ENCODE measurements around the gene ANKRD28.

The ANKRD28 gene

GRCh38 chr3:15649341-15649740, 148.4 kb downstream of the ANKRD28 start:
- H3K27ac Mint-ChIP-seq = no peak overlapping the region
- H3K27me3 Mint-ChIP-seq = peaks cover 6% of the 10 kb centered on the region
- H3K4me3 Mint-ChIP-seq = no peak overlapping the region
- H3K9me3 Mint-ChIP-seq = no peaks in the 10 kb centered on the region
- H3K36me3 Mint-ChIP-seq = peaks cover 4% of the 10 kb centered on the region
- ATAC-seq (ENCODE audit: low read depth) = no peak
- H3K4me1 Mint-ChIP-seq = peaks cover 36% of the 10 kb centered on the region
- no peak for DNase-seq (ENCODE audit: low spot score in 2 of 2)

GRCh38 chr3:15647611-15648167, 150.1 kb downstream of the ANKRD28 start:
- Mint-ChIP-seq H3K9me3 (no peaks in the 10 kb centered on the region), H3K36me3 (peaks cover 7% of the 10 kb centered on the region), H3K4me1 (peaks cover 36% of the 10 kb centered on the region), H3K27ac (no peak overlapping the region), H3K4me3 (peak overlapping the region; percentile 70), H3K27me3 (peaks cover 6% of the 10 kb centered on the region)
- ATAC-seq (ENCODE audit: low read depth) (peak; percentile 99), DNase-seq (ENCODE audit: low spot score in 2 of 2) (peak in 1 of 2 donors; percentile 33)

- Mint-ChIP-seq H3K4me3 (peak overlapping the region; percentile 70), H3K4me1 (peaks cover 36% of the 10 kb centered on the region)
Observed at GRCh38 chr3:15646851-15647511, 150.8 kb downstream of the ANKRD28 start.

GRCh38 chr3:15645740-15646501, 151.9 kb downstream of the ANKRD28 start:
- no peak overlapping the region for H3K4me3 Mint-ChIP-seq
- DNase-seq (ENCODE audit: low spot score in 2 of 2) = no peak
- H3K4me1 Mint-ChIP-seq = peaks cover 31% of the 10 kb centered on the region
- H3K27me3 Mint-ChIP-seq = peaks cover under 1% of the 10 kb centered on the region
- ATAC-seq (ENCODE audit: low read depth) = no peak
- no peaks in the 10 kb centered on the region for H3K9me3 Mint-ChIP-seq
- H3K27ac Mint-ChIP-seq = no peak overlapping the region
- peaks cover 14% of the 10 kb centered on the region for H3K36me3 Mint-ChIP-seq

More at GRCh38 chr3:15646851-15647511, 150.8 kb downstream of the ANKRD28 start:
- peak; percentile 6 for ATAC-seq (ENCODE audit: low read depth)
- no peaks in the 10 kb centered on the region for H3K9me3 Mint-ChIP-seq
- peaks cover 9% of the 10 kb centered on the region for H3K36me3 Mint-ChIP-seq
- peaks cover 6% of the 10 kb centered on the region for H3K27me3 Mint-ChIP-seq
- no peak for DNase-seq (ENCODE audit: low spot score in 2 of 2)
- H3K27ac Mint-ChIP-seq = no peak overlapping the region

- Mint-ChIP-seq H3K36me3 (peaks cover 14% of the 10 kb centered on the region), H3K27ac (no peak overlapping the region), H3K4me3 (no peak overlapping the region), H3K27me3 (no peaks in the 10 kb centered on the region), H3K9me3 (no peaks in the 10 kb centered on the region), H3K4me1 (peaks cover 28% of the 10 kb centered on the region)
- DNase-seq (ENCODE audit: low spot score in 2 of 2) = no peak
- no peak for ATAC-seq (ENCODE audit: low read depth)
Observed at GRCh38 chr3:15645246-15645645, 152.5 kb downstream of the ANKRD28 start.

GRCh38 chr3:15638891-15639262, 158.9 kb downstream of the ANKRD28 start:
- DNase-seq (ENCODE audit: low spot score in 2 of 2) = no peak

GRCh38 chr3:15638193-15638890, 159.4 kb downstream of the ANKRD28 start:
- ATAC-seq (ENCODE audit: low read depth) (no peak), DNase-seq (ENCODE audit: low spot score in 2 of 2) (no peak)
- Mint-ChIP-seq H3K4me1 (peaks cover 14% of the 10 kb centered on the region), H3K27me3 (no peaks in the 10 kb centered on the region), H3K9me3 (no peaks in the 10 kb centered on the region), H3K27ac (no peak overlapping the region), H3K36me3 (peaks cover 15% of the 10 kb centered on the region), H3K4me3 (no peak overlapping the region)

More at GRCh38 chr3:15638891-15639262, 158.9 kb downstream of the ANKRD28 start:
- H3K4me3 Mint-ChIP-seq = no peak overlapping the region
- peaks cover 14% of the 10 kb centered on the region for H3K4me1 Mint-ChIP-seq
- peaks cover 17% of the 10 kb centered on the region for H3K36me3 Mint-ChIP-seq
- H3K27me3 Mint-ChIP-seq = no peaks in the 10 kb centered on the region
- ATAC-seq (ENCODE audit: low read depth) = no peak
- H3K27ac Mint-ChIP-seq = no peak overlapping the region
- H3K9me3 Mint-ChIP-seq = no peaks in the 10 kb centered on the region

- H3K4me1 Mint-ChIP-seq = peaks cover 14% of the 10 kb centered on the region
Observed at GRCh38 chr3:15637131-15637951, 160.4 kb downstream of the ANKRD28 start.

GRCh38 chr3:15636028-15636709, 161.6 kb downstream of the ANKRD28 start:
- ATAC-seq (ENCODE audit: low read depth) (peak; percentile 43), DNase-seq (ENCODE audit: low spot score in 2 of 2) (no peak)
- Mint-ChIP-seq H3K9me3 (no peaks in the 10 kb centered on the region), H3K36me3 (peaks cover 5% of the 10 kb centered on the region), H3K4me3 (peak overlapping the region; percentile 61), H3K27ac (peak overlapping the region; percentile 67), H3K27me3 (no peaks in the 10 kb centered on the region), H3K4me1 (peaks cover 21% of the 10 kb centered on the region)

More at GRCh38 chr3:15637131-15637951, 160.4 kb downstream of the ANKRD28 start:
- DNase-seq (ENCODE audit: low spot score in 2 of 2) (no peak), ATAC-seq (ENCODE audit: low read depth) (no peak)
- Mint-ChIP-seq H3K27ac (no peak overlapping the region), H3K4me3 (no peak overlapping the region), H3K9me3 (no peaks in the 10 kb centered on the region), H3K36me3 (peaks cover 11% of the 10 kb centered on the region), H3K27me3 (no peaks in the 10 kb centered on the region)

GRCh38 chr3:15635121-15635661, 162.6 kb downstream of the ANKRD28 start:
- Mint-ChIP-seq H3K36me3 (peaks cover 5% of the 10 kb centered on the region), H3K9me3 (no peaks in the 10 kb centered on the region), H3K27me3 (no peaks in the 10 kb centered on the region), H3K4me1 (peaks cover 21% of the 10 kb centered on the region), H3K4me3 (no peak overlapping the region), H3K27ac (no peak overlapping the region)
- no peak for ATAC-seq (ENCODE audit: low read depth)
- DNase-seq (ENCODE audit: low spot score in 2 of 2) = no peak

- no peak overlapping the region for H3K4me3 Mint-ChIP-seq
- peaks cover 5% of the 10 kb centered on the region for H3K36me3 Mint-ChIP-seq
- DNase-seq (ENCODE audit: low spot score in 2 of 2) = no peak
- no peak for ATAC-seq (ENCODE audit: low read depth)
- H3K27me3 Mint-ChIP-seq = no peaks in the 10 kb centered on the region
- peaks cover 24% of the 10 kb centered on the region for H3K4me1 Mint-ChIP-seq
- no peaks in the 10 kb centered on the region for H3K9me3 Mint-ChIP-seq
- no peak overlapping the region for H3K27ac Mint-ChIP-seq
Observed at GRCh38 chr3:15634671-15635070, 163.1 kb downstream of the ANKRD28 start.

GRCh38 chr3:15633766-15634598, 163.8 kb downstream of the ANKRD28 start:
- no peak for DNase-seq (ENCODE audit: low spot score in 2 of 2)
- Mint-ChIP-seq H3K4me1 (peaks cover 24% of the 10 kb centered on the region), H3K36me3 (peaks cover 5% of the 10 kb centered on the region), H3K4me3 (no peak overlapping the region), H3K27ac (no peak overlapping the region), H3K9me3 (no peaks in the 10 kb centered on the region), H3K27me3 (no peaks in the 10 kb centered on the region)
- no peak for ATAC-seq (ENCODE audit: low read depth)
